HG03354 (cell line): ENCODE results near the gene ABLIM2.

Experiments
- ATAC-seq: cut with Tn5 transposase; IDR thresholded peaks from one replicate; pipeline ENCODE4 v1.9.1; 2021; ENCODE audit warnings: mild to moderate bottlenecking; ENCODE audit not compliant: unreplicated experiment, poor library complexity, severe bottlenecking

The ABLIM2 gene

DNA sequence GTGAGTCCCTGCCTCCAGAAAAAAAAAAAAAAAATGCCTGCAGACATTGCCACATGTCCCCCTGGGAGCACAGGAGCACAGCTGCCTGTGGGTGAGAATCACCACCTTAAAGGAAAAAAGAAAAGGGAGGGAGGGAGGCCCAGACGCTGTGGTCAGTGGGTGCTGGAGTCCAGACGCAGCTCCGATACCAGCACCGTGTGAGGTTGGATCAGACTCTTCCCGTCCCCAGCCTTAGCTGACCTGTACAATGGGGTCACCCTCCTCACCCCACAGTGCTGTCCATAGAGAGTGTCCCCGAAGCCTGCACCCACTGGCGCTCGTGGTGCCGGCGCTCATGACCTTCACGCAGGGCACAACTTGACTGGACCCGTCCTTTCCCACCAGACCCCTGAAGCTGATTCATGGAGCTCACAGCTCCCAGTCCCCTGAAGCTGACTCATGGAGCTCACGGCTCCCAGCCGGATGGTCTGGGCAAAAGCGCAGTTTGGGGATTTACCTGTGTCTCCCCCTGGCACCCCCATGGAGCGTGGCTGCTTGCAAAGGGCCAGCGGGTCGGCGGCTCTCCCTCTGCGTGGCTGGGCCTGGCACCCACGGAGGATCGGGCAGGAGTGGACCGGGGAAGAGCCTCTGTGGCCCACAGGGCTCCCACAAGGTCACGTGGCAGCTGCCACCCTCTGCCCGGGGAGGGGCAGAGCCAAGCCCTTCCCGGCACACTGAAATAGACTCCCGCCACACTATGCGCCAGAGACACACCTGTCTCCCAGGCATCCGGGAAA lies 31.4 kb downstream of the ABLIM2 start:
- ATAC-seq: no peak

DNA sequence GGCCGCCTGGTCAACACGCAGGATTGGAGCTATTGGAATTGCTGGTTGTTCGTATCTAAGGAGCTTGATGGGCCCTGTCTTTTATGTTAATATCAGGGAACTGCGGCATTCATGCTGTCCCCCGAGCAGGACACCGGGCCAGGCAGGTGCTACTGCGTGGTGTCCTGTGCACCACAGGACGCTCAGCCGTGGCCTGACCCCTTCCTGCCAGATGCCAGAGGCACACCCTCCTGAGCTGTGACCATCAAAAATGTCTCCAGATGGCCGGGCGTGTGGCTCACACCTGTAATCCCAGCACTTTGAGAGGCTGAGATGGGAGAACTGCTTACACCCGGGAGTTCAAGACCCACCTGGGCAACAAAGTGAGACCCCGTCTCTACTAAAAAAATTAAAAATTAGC lies 32.1 kb downstream of the ABLIM2 start:
- no peak for ATAC-seq

DNA sequence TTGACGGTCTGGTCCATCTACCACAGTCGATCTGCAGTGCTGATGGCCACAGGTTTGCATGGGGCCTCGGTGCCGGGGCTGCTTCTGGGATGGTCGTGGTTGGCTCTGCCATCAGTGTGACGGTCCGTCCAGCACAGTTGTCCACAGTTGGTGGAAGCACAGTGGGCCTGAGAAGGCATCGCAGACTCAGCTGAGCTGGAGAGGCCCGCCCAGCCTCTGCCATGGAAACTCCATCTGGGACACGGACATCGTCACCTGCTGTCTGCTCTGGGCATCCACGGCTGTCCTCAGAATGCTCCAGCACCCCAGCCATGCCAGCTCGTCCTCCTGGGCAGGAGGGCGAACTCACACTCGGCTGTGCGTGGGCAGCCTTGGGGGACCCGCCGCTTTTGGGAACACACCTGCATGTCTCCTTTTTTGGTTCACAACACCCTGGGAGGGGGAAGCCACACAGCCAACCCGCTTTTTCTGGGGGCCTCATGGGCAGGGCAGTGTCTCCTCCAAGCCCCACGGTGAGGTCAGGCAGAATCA lies 33.0 kb downstream of the ABLIM2 start:
- ATAC-seq: no peak

DNA sequence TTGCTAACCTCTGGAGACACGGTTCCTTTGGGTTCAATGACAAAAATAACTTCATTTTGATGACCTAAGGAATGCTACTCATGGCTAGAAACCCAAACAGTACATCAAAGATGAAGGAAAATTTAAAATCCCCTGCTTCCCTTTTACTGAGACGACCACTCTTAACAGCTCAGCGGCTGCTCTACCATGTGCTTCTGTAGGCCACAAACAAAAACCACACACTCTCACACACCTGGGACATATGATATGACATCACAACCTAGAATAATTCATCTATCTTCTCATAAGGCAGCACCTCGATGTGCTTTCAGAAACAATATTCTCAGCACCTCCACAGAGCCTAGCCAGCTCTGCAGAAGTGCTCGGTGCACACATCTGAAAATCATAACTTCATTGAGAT lies 34.7 kb downstream of the ABLIM2 start:
- no peak for ATAC-seq

DNA sequence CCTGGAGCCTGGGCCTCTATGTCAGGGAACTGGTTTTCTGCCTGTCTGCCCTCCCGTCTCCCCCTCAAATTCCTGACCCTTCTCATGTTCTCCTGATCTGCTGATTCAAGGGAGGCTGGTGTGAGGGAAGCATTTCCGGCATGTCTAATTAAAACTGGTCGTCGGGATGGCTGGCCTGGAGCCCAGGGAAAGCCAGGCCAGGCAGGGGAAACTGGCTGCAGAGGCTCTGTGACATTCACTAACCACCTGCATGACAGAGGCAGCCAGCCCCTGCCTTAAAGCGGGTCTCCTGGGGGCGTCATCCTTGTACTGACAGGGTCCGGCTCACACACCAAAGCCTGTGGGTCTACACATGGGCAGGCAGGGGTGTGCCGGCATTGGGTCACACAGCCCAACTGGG lies 35.2 kb downstream of the ABLIM2 start:
- ATAC-seq: no peak

DNA sequence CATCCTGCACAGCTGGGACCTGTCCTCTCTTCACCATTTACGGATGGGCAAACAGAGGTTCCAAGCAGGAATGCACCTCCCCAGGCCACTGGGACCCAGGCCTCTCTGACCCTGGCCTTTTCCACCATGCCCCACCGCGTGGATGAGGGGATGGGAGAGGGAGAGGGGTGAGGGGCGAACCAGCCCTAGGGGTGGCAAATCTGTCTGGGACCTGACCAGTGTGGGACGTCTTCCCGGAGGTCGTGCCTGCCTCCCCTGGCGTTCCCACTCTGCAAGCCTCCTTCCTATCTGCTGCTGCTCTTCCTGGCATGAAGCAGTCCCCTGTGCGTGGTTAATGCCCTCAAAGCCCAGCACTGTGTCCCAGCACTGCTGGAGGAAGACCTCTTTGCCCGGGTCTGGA lies 35.9 kb downstream of the ABLIM2 start:
- no peak for ATAC-seq

DNA sequence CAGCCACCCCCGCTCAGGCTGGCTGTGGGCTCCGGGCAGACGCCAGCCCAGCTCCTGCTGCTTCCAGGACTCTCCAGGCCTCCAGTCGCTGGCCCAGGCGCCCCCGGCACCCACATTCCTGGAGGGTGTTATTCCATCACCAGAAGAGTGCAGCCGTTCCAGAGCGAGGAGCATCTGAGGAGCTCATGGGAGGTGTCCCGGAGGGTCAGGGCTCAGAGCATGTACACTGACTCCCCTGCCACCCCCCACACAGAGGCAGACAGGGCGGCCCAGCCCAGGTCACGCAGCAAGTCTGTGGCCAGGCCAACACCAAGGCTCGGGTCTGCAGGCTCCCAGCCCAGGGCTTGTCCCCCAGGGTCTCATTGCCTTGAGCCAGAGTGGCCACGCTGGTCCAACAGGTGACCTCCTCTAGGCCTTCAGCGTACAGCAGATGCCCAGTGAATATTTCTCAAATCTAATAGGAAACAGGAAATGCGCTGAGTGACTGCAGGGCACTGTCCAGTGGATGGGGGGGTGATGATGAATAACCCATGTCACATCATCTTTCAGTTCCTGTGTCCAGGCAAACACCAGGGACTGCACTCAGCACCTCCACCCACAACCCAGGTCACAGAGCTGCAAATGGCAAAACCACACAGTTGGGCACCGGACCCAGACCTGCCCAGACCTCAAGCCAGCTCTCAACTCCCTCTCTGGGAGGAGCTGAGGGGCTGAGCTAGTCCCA lies 37.2 kb downstream of the ABLIM2 start:
- no peak for ATAC-seq

DNA sequence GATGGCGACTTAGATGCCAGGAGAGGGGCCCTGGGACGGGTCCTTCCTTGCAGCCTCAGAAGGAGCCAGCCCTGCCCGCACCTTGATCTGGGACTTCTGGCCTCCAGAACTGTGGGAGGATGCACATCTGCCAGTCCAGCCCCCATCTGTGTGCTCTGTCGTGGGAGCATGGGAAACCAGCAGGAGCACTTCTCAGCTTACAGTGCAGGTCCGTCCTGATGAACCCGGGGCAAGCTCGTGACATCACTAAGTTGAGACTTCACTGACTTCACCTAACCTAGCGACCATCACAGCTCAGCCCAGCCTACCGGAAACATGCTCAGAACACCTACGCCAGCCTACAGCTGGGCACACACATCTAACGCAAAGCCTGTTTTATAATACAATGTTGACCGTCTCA lies 38.1 kb downstream of the ABLIM2 start:
- ATAC-seq: no peak

DNA sequence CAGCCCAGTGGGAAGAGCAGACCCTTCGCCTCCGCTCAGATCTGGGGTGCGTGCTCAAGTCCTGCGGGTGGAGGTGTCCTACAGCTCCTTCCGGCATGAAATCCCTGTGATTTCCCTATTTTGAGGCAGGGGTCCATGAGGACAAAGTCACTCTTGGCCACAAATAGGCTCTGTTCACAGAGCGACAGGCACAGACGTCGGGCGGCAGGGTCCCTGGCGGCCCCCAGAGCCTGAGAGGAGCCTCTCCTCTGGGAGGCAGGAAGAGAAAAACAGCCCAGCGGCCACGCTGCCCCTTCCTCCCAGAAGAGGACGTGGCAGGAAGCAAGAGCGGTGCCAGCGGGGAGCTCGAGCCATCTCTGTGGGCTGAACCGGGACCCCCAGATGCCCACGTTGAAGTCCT lies 38.7 kb downstream of the ABLIM2 start:
- no peak for ATAC-seq

DNA sequence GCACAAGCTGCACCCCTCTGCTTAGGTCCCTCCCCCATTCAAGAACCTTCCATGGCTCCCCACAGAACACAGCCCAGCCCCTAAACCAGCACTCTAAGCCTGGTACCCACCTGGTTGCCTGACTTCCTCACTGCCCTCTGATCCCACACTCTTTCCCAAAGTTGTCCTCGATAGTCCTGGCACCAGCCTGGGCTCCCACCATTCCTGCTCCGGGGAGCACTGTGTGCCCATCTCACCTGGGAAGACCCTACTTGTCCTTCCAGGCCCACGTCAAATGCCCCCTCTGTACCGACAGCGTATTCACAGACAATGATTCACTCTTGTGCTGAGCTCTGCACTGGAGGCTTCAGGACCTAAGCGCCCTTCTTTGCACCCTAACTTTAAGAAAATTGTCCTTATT lies 40.1 kb downstream of the ABLIM2 start:
- ATAC-seq: no peak

DNA sequence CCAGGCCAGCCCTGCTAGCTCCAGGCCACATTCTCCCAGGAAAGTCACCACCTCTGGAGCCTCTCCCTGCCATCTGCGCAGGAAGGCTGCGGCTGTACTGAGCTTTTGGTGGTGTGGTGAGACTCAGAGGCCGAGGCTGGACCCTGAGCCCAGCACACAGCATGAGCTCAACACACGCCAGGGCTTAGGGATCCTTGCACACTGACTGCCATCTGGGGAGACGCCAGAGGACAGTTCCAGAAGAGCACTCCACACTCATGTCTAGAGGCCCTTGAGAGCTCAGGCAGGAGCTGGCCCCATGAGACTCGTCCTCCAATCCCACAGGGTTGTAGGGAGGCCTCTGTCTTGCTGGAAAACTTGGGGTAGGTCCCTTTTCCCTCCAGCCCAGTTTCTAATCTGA lies 40.6 kb downstream of the ABLIM2 start:
- ATAC-seq: no peak

DNA sequence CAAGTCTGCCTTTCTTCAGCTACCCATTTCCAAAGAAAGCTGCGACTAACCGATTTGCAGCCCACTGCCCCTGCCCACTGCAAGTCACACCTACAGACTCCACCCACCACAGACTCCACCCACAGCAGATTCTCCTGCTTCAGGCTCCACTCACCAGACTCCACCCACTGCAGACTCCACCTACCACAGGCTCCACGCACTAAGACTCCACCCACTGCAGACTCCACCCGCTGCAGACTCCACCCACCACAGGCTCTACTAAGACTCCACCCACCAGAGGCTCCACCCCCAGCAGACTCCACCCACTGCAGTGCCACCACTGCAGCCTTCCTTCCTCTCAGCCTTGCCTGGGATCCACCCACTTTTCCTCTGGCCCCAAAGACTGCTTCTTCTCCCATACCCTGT lies 41.3 kb downstream of the ABLIM2 start:
- ATAC-seq: peak; percentile 63

DNA sequence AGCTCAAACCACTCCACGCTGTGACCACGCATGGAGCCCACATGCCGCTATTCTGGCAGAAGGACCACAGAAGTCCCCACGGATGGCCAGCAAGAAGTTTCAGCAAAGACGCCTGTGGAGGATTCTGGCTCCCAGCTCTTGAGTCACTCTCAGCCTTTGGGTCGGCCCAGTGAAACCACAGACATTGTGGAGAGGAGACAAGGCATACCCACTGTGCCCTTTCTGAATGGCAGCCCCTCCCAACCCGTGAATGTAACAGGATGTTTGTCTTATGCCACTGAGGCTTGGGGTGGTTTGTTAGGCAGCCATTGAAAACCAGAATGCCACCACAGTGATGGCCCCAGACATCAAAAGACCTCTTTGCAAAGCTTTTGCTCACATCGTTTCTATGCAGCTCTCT lies 42.7 kb downstream of the ABLIM2 start:
- no peak for ATAC-seq

DNA sequence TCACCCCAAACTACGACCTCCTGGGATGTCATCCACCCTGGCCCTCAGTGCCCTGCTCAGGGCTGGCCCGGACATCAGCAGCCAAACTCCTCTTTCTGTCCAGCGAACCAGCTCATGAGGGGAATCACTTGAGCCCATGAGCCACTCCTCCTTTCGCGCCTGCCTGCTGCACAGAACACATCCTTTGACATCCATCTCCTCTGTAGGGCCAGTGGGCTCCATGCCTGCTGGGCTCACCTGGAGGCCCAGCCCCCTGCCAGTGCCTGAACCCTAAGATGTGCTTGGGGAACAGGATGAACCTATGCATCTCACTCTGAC lies 43.5 kb downstream of the ABLIM2 start:
- ATAC-seq: no peak

DNA sequence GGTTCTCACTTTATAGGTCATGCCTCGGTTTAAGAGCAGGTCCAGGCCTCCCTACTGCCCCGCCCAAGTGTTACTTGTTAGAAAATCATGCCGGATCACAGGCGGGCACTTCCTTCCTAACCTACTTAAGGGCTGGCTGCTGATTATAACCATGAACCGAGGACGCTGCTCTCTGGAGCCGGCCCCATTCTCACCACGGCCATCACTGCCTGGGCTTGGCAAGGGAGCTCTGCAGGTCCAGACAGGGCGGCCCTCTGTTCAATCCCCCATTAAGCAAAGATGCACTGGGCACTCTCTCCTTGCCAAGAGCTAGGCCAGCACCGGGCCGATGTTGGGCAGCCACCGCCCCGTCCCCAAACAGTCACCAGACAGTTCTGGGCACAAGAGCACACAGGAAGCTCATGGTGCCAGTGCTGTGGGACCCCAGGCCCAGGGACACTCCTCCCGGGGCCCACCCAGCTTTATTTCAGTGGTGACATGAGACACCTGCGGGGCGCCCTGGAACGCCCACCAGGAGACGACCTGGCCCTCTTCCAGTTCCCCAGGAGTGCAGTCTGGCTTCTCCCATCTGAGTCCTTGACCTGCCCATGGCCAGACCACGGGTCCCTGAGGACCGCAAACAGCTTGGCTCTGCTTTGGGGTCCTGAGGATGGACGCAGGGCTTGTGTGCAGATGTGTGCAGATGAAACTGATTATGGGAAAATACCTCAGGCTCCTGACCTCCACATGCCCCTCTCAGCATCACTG lies 44.0 kb downstream of the ABLIM2 start:
- no peak for ATAC-seq

DNA sequence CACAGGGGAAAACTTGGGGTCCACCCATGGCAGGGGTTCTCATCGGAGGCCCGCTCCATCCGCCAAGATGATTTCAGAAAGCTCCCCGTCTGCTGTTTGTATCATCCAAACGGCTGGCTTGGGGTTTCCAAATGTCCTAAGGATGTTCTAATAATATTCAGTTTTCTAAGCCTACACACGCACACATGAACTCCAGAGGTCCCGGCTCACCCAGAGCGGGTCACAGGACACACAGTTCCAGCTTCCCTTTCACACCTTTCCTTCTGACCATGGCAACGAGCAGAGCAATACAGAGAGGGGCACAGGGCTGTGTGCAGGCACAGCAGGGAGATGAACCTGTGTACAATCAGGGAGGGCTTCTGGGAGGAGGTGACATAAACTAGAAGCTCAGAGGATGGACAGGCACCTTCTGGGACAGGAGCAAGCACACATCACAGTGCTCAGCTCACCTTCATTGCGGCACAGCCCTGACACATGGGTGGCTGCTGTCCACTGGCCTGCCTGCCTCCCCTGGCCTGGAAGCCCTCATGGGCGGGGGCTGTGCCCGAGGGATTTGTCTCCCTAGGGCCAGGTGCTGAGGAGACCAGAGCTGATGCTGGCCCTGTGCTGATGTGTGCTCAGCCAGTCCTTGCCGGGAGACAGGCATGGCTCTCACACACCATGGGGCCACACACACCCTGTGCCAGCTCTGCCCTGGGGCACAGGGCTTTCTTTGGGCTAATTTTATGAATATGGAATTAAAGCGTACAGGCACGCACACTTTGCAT lies 44.8 kb downstream of the ABLIM2 start:
- no peak for ATAC-seq

DNA sequence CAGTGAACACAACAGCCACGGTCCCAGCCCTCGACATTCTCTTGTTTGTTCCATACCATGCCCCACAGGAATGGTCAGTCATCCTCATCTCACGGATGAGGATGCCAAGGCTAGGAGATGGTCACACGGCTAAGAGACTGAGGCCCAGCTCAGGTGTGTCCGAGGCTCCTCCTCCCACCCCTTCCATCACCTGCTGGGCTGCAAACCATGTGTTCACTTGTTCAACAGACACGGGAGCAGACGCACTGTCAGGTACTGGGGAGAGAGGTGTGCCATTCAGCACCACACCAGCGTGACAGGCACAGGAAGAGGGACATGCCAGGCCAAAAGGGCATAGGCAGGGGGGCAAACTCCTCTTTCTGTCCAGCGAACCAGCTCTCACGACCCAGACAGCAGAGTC lies 45.9 kb downstream of the ABLIM2 start:
- no peak for ATAC-seq

DNA sequence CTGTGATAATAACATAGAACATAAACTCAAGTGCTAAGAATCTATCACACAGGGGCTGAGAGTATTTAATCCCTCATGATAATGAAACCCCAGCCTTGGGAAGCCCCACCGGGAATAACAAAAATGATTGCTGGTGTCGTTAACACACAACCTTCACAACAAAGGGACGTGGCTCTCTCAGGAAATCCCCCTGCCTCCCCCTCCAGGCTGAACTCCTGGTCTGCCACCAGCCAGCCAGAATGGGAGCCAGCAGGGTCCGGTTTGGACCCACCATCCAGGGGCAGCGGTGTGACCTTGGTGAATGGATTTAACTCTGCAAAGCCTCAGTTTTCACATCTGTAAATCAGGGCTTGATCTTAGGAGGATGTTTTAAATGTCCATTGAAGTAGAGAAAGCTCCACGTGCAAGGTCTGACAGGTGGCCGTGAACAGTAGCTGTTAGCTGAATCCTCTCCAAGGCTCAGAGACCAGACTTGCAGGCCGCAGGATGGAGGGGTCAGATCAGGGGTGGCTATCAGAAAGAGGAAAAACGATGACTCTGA lies 46.5 kb downstream of the ABLIM2 start:
- ATAC-seq: no peak

DNA sequence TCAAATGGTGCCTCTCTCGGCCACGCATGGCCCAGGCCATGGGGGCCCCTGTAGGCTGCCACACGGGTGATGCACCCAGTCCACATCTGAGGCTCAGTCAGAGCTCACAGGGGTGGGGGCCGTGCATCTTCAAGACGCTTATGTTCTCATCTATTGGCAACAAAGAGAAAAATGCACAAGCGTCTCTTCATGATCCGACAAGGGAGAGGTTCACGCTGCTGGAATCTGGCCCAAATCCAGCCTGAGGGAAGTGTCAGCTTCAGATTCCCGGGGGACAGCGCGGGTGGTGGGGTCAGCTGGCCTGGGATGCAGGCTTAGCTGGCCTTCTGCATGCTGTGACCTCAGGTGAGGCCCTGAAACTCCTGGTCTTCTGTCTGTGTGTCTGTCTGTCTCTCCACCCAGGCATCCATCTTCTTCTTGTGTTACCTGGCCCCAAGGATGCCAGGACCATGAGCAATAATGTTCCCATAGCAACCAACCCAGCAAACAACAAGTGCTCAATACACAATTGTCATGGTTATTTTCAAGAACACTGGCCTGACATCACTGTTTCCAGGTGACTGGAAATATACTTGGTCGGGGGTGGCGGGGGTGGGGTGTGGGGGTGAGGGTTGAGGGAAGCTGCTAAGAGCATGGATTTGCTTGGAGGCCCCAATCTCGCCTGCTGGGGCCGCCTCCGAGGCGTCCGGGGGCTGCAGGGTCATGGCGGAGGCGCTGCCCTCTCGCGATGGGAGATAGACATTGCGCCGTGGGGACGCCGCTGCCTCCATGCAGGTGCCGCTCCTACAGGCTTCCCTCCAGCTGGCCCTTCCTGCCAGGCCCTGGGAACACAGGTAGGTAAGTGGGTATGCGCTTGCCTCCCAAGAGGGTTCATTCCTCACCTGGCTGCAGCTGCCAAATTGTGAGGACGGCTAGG lies 48.3 kb downstream of the ABLIM2 start:
- no peak for ATAC-seq
